Left lung (tissue), 10 donors: ENCODE results near the gene GMDS. TPM values are rescaled to one million over a fixed set of nuclear protein-coding genes. Genes with fewer than 3 reads are reported as not detected.

Experiments
- ATAC-seq: fragments of 200-7000 bp; cut with Tn5 transposase; one replicate; pipeline ENCODE4 v1.9.1; 2020; ENCODE audit warnings: moderate library complexity
- DNase-seq, 4 donors: peaks; one replicate each; pipeline ENCODE4 v3.0.0-alpha.2; 2013 to 2020
- H3K27ac ChIP-seq, 2 donors: fragments of 200-600 bp; sonication (generic) in 1 of 2; one replicate each; pipeline versions ENCODE4 v1.5.0 to v1.8.0; 2020 to 2021
- H3K27me3 ChIP-seq, 2 donors: fragments of 200-600 bp; sonication (generic) in 1 of 2; one replicate each; pipeline versions ENCODE4 v1.5.0 to v1.8.0; 2020 to 2021
- H3K36me3 ChIP-seq, 2 donors: fragments of 200-600 bp; sonication (generic) in 1 of 2; one replicate each; pipeline versions ENCODE4 v1.5.0 to v1.8.0; 2020 to 2021
- H3K4me1 ChIP-seq, 2 donors: fragments of 200-600 bp; one replicate each; pipeline ENCODE4 v1.8.0; 2021
- H3K4me3 ChIP-seq, 2 donors: fragments of 200-600 bp; sonication (generic) in 1 of 2; one replicate each; pipeline versions ENCODE4 v1.5.0 to v1.8.0; 2020 to 2021; ENCODE audit warnings: mild to moderate bottlenecking in 1 of 2
- H3K9me3 ChIP-seq, 2 donors: fragments of 200-600 bp; sonication (generic) in 1 of 2; one replicate each; pipeline versions ENCODE4 v1.5.0 to v1.8.0; 2020 to 2021
- intact Hi-C, 2 donors: fragments of 100-400 bp; cut with DNase I; formaldehyde crosslinking; loops; one replicate each; pipeline versions ENCODE4 v1.11.2 to v1.14.2; 2022
- polyA plus RNA-seq, 6 donors: library from polyadenylated mRNA; unstranded; fragments of 120-200 nt; gene quantifications; one replicate each; pipeline ENCODE4 v1.2.1, GENCODE V29; 2013; ENCODE audit not compliant: insufficient read length in 6 of 6
- total RNA-seq, 2 donors: library from RNA; stranded (reverse); fragmentation: NEBNext Ultra II Directional; extraction: Animal tissue kit (Norgen Biotek cat#: 25700); gene quantifications; one replicate each; pipeline ENCODE4 v1.2.1, GENCODE V29; 2021
- TF ChIP-seq, protein P1 (sequence below), 2 donors: fragments of 200-600 bp; sonication (generic) in 1 of 2; IDR thresholded peaks; one replicate each; pipeline versions ENCODE4 v1.5.0 to v1.8.0; 2021; ENCODE audit warnings: antibody characterized with exemption in 2 of 2
- donor health status: DM: no; HTN: yes; CAD: no.
- donor health status: DM: no; HTN: no; CAD: no.

GMDS gene
- total and polyA plus RNA-seq, 8 donors: 16.5 to 25.4 (median 21.2) TPM

DNA sequence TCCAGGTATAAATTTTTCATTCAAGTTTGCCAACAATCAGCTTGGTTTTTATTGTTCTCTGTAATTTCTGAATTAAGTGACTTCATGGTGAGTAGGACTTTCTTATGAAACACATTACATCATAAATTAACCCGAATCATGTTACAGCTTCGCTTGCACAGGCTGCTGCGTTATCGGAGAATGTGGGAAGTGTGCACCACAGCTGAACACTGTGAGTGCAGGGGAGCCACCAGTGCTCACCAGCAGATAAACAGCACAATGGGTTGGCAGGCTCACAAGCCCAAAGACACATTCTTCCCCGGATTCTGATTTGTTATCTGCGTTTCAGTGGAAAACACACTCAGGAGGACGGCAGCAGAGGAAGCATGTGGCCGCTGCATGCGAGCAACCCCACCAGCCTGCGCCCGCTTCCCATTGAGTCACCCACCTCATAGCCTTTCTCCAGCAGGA is 121.1 kb downstream of the GMDS start:
- ATAC-seq: peak; percentile 37
- Histone ChIP-seq H3K27me3 (no peaks in the 10 kb centered on the region), H3K36me3 (no peaks in the 10 kb centered on the region), H3K4me3 (no peak overlapping the region), H3K9me3 (no peaks in the 10 kb centered on the region), H3K27ac (no peak overlapping the region), H3K4me1 (peaks cover 0 to 15% of the 10 kb centered on the region in 2 donors)
- TF ChIP-seq, protein P1, sequence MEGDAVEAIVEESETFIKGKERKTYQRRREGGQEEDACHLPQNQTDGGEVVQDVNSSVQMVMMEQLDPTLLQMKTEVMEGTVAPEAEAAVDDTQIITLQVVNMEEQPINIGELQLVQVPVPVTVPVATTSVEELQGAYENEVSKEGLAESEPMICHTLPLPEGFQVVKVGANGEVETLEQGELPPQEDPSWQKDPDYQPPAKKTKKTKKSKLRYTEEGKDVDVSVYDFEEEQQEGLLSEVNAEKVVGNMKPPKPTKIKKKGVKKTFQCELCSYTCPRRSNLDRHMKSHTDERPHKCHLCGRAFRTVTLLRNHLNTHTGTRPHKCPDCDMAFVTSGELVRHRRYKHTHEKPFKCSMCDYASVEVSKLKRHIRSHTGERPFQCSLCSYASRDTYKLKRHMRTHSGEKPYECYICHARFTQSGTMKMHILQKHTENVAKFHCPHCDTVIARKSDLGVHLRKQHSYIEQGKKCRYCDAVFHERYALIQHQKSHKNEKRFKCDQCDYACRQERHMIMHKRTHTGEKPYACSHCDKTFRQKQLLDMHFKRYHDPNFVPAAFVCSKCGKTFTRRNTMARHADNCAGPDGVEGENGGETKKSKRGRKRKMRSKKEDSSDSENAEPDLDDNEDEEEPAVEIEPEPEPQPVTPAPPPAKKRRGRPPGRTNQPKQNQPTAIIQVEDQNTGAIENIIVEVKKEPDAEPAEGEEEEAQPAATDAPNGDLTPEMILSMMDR (IDR thresholded peaks at IDR 0.05): no peak
- intact Hi-C loops: no loop called here
- no peak for DNase-seq

DNA sequence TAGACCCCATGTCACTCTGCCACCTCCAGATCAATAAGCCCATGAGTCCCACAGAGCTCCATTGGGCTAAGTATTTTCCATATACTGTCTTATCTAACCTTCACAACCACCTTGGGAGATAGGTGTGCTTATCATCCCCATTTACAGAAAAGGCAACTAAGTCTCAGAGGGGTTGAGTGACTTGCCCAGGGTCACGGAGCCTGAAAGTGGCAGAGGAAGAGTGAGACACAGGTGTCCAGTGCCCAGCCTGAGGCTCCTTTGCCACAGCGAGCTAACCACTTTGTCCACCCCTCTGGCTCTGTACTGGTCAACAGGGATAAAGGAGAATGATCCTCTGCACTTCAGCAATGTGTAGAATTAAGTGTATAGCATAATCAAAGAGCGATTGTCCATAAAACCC is 124.5 kb downstream of the GMDS start:
- no peaks in the 10 kb centered on the region for H3K9me3 ChIP-seq
- no peaks in the 10 kb centered on the region for H3K36me3 ChIP-seq
- TF ChIP-seq, protein P1 (IDR thresholded peaks at IDR 0.05): no peak
- intact Hi-C loops: no loop called here
- DNase-seq (no peak), ATAC-seq (no peak)
- H3K4me3 ChIP-seq: no peak overlapping the region
- no peaks in the 10 kb centered on the region for H3K27me3 ChIP-seq
- peaks cover 0 to 1% of the 10 kb centered on the region in 2 donors for H3K4me1 ChIP-seq
- no peak overlapping the region for H3K27ac ChIP-seq

DNA sequence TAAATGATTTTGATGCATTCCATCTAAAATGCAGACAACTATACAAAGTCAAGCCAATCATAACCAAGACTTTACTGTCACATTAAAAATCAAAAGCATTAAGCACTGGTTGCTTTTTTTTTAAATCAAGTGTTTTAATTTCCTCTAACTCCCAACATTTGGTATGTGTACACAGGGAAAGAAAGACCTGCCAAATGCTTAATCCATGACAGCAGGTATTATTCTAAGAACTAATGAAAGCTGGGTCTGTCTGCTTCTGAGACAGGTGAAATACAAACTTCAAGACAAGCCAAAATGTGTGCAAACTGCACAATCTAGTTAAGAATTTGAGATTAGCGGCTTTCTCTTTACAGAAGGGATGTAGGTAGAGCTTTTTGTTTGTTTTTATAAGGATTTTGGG is 126.1 kb downstream of the GMDS start:
- ATAC-seq: no peak
- TF ChIP-seq, protein P1 (IDR thresholded peaks at IDR 0.05): no peak
- no peak for DNase-seq
- H3K9me3 ChIP-seq: no peaks in the 10 kb centered on the region
- H3K4me3 ChIP-seq: no peak overlapping the region
- no peak overlapping the region for H3K27ac ChIP-seq
- no peaks in the 10 kb centered on the region for H3K4me1 ChIP-seq
- H3K36me3 ChIP-seq: no peaks in the 10 kb centered on the region
- H3K27me3 ChIP-seq: no peaks in the 10 kb centered on the region
- intact Hi-C loops: no loop called here

DNA sequence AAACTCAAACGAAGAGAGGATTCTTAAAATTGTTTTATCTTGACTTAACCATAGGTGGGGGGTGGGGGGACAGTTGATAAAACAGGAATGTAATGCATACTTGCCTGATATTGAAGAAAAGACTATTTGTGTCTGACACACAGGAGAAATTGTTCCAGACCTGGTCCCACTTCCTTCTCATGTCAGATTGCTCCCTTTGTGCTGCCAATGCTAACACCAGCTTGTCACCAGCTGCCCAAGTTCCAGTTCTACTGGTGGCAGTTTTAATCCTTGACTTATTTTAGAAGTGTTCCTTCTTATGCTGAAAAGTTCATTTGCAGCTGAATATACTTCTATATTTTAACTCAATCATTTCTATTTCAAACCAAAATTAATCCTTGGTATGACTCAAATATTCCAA is 127.3 kb downstream of the GMDS start:
- Histone ChIP-seq H3K4me1 (no peaks in the 10 kb centered on the region), H3K27me3 (no peaks in the 10 kb centered on the region), H3K27ac (no peak overlapping the region), H3K9me3 (no peaks in the 10 kb centered on the region), H3K36me3 (no peaks in the 10 kb centered on the region), H3K4me3 (no peak overlapping the region)
- ATAC-seq (no peak), DNase-seq (no peak)
- intact Hi-C loops: no loop called here
- TF ChIP-seq, protein P1 (IDR thresholded peaks at IDR 0.05): no peak

DNA sequence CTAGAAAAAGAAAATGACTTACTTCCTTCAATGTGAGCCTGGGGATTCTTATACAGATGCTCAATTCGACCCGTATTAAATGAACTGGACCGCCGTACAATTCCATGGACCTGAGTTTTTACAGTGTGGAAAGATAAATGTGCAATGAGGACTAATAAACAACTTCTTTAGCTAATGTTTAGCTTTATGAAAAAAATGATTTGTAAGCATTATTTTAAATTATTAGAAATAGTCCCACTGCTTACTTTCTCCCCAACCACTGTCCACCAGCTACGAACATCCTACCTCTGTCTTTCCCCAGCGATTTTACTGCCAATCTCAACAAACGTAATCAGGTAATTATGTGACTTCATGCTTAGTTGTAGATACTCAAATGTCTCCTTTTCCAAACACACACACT is 128.0 kb downstream of the GMDS start:
- no peaks in the 10 kb centered on the region for H3K36me3 ChIP-seq
- no peaks in the 10 kb centered on the region for H3K9me3 ChIP-seq
- no peaks in the 10 kb centered on the region for H3K4me1 ChIP-seq
- ATAC-seq (no peak), DNase-seq (no peak)
- no peak overlapping the region for H3K4me3 ChIP-seq
- no peaks in the 10 kb centered on the region for H3K27me3 ChIP-seq
- intact Hi-C loops: no loop called here
- H3K27ac ChIP-seq: no peak overlapping the region
- TF ChIP-seq, protein P1 (IDR thresholded peaks at IDR 0.05): no peak
